Naive thymus-derived CD4-positive, alpha-beta T cell (primary cell): Measurements from ENCODE around the gene FAM184B. TPM values are rescaled to one million over a fixed set of nuclear protein-coding genes. Genes with fewer than 3 reads are reported as not detected.

ENCODE experiments used
- ATAC-seq: fragments of 150-1000 bp; cut with Tn5 transposase; 2 replicates; pipeline ENCODE4 v1.10.0; 2021; ENCODE audit warnings: mild to moderate bottlenecking, moderate library complexity
- CTCF ChIA-PET: fragments of 350-600 bp; sonication (Branson Sonifier 250); formaldehyde crosslinking; loops from one replicate; lab custom pipeline; 2021; ENCODE audit warnings: antibody characterized with exemption; lab: Charles Lee
- POLR2A ChIA-PET: fragments of 350-600 bp; sonication (Branson Sonifier 250); formaldehyde crosslinking; loops from one replicate; lab custom pipeline; 2021; ENCODE audit warnings: antibody characterized with exemption, inconsistent platforms; lab: Charles Lee
- DNase-seq, 9 donors: peaks; one replicate each; pipeline versions ENCODE4 v3.0.0 to v3.0.0-alpha.2; 2020 to 2022; ENCODE audit warnings: mixed read lengths in 1 of 9
- H3K27ac ChIP-seq: one replicate; pipeline ENCODE4 v1.7.0; 2013; ENCODE audit warnings: mild to moderate bottlenecking, low read depth, low read length, moderate library complexity
- H3K27me3 ChIP-seq, 2 donors: one replicate each; pipeline ENCODE4 v1.7.0; 2013; ENCODE audit warnings: low read length in 2 of 2, mild to moderate bottlenecking in 2 of 2, moderate library complexity in 2 of 2; ENCODE audit not compliant: control insufficient read depth in 2 of 2, insufficient read depth in 2 of 2
- H3K36me3 ChIP-seq, 3 experiments: 1 replicate in 2 of 3; 2 replicates in 1 of 3; pipeline ENCODE4 v1.7.0; 2013; ENCODE audit warnings: low read length in 3 of 3, mild to moderate bottlenecking in 3 of 3, moderate library complexity in 1 of 3; ENCODE audit not compliant: insufficient read depth in 3 of 3, control insufficient read depth in 2 of 3
- H3K4me1 ChIP-seq, 2 donors: one replicate each; pipeline ENCODE4 v1.7.0; 2013; ENCODE audit warnings: low read length in 2 of 2, mild to moderate bottlenecking in 2 of 2, moderate library complexity in 1 of 2; ENCODE audit not compliant: control insufficient read depth in 2 of 2, insufficient read depth in 2 of 2
- H3K4me3 ChIP-seq: 2 replicates; pipeline ENCODE4 v1.7.0; 2013; ENCODE audit warnings: mild to moderate bottlenecking, low read length
- H3K9me3 ChIP-seq, 3 experiments: 1 replicate in 2 of 3; 2 replicates in 1 of 3; pipeline ENCODE4 v1.7.0; 2013; ENCODE audit warnings: low read length in 3 of 3; ENCODE audit not compliant: control insufficient read depth in 2 of 3
- H3K27ac Mint-ChIP-seq, 9 donors: one replicate each; pipeline ENCODE4 v1.8.0; 2020 to 2022; ENCODE audit warnings: mixed read lengths in 9 of 9, mild to moderate bottlenecking in 8 of 9, moderate library complexity in 5 of 9, inconsistent platforms in 2 of 9
- H3K27me3 Mint-ChIP-seq, 5 donors: one replicate each; pipeline ENCODE4 v1.8.0; 2021 to 2022; ENCODE audit warnings: mixed read lengths in 5 of 5, mild to moderate bottlenecking in 1 of 5
- H3K36me3 Mint-ChIP-seq, 5 donors: one replicate each; pipeline ENCODE4 v1.8.0; 2020 to 2022; ENCODE audit warnings: mixed read lengths in 5 of 5, mild to moderate bottlenecking in 3 of 5, inconsistent platforms in 1 of 5
- H3K4me1 Mint-ChIP-seq, 7 donors: one replicate each; pipeline ENCODE4 v1.8.0; 2020 to 2022; ENCODE audit warnings: mixed read lengths in 7 of 7, mild to moderate bottlenecking in 3 of 7, inconsistent platforms in 1 of 7
- H3K4me3 Mint-ChIP-seq, 10 donors: one replicate each; pipeline ENCODE4 v1.8.0; 2020 to 2022; ENCODE audit warnings: mild to moderate bottlenecking in 10 of 10, mixed read lengths in 10 of 10, moderate library complexity in 6 of 10, inconsistent platforms in 2 of 10
- H3K9me3 Mint-ChIP-seq, 11 donors: one replicate each; pipeline ENCODE4 v1.8.0; 2020 to 2022; ENCODE audit warnings: mixed read lengths in 11 of 11, mild to moderate bottlenecking in 4 of 11, inconsistent platforms in 1 of 11, moderate library complexity in 1 of 11
- intact Hi-C, 2 donors: fragments of 100-400 bp; cut with micrococcal nuclease; formaldehyde crosslinking; loops; one replicate each; pipeline ENCODE4 v1.15.1; 2023
- polyA plus RNA-seq, 2 donors: library from polyadenylated mRNA; unstranded; fragments of 300-500 nt; fragmentation: Illumina TruSeq; gene quantifications; one replicate each; pipeline ENCODE4 v1.2.3, GENCODE V29; 2021
- total RNA-seq, 6 experiments: library from RNA in 5 of 6; stranded (reverse) in 5 of 6; gene quantifications; 1 replicate in 5 of 6; 2 replicates in 1 of 6; pipeline ENCODE4 v1.2.3 and lab custom pipeline; 2021 to 2026

FAM184B gene
- total and polyA plus RNA-seq, 7 experiments from 2014 or later, result 0.08 TPM; not detected in 6

DNA sequence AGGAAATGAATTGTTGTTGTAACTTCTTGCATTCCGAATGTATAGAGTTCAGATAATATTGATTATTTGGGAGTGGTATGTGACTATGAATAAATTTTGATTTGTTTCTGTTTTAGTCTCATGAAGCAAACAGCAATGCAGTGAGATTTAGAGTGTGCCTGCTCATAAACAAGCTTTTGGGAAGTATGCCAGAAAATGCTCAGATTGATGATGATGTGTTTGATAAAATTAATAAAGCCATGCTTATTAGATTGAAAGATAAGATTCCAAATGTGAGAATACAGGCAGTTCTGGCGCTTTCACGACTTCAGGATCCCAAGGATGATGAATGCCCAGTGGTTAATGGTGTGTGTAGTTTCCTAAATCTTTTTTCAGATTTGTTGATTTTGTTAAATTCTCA is 31.4 kb upstream of the FAM184B start:
- H3K36me3 Mint-ChIP-seq, result peaks cover 0 to 17% (median 6%) of the 10 kb centered on the region in 5 donors
- H3K4me3 Mint-ChIP-seq, result peak overlapping the region in 1 of 10 donors; percentile 95
- H3K4me3 ChIP-seq, result no peak overlapping the region
- peaks cover 0 to 6% (median 2%) of the 10 kb centered on the region in 3 experiments for H3K36me3 ChIP-seq
- H3K4me1 Mint-ChIP-seq, result peaks cover 27 to 65% (median 40%) of the 10 kb centered on the region in 7 donors
- intact Hi-C loops, result loop anchor here in 1 of 2 donors (2.0 to 5.0 kb wide), 2 partner anchors 244 to 476 kb away; no protein-coding TSS in a partner anchor
- no peaks in the 10 kb centered on the region for H3K27me3 Mint-ChIP-seq
- peak overlapping the region in 1 of 9 donors; percentile 67 for H3K27ac Mint-ChIP-seq
- no peak overlapping the region for H3K27ac ChIP-seq
- no peak for DNase-seq
- H3K9me3 Mint-ChIP-seq, result peaks cover 0 to 2% (median 0%) of the 10 kb centered on the region in 11 donors
- no peaks in the 10 kb centered on the region for H3K27me3 ChIP-seq
- peaks cover 9 to 18% of the 10 kb centered on the region in 2 donors for H3K4me1 ChIP-seq
- CTCF ChIA-PET, result no interaction called here
- POLR2A ChIA-PET, result no interaction called here
- no peaks in the 10 kb centered on the region for H3K9me3 ChIP-seq
- ATAC-seq, result no peak

DNA sequence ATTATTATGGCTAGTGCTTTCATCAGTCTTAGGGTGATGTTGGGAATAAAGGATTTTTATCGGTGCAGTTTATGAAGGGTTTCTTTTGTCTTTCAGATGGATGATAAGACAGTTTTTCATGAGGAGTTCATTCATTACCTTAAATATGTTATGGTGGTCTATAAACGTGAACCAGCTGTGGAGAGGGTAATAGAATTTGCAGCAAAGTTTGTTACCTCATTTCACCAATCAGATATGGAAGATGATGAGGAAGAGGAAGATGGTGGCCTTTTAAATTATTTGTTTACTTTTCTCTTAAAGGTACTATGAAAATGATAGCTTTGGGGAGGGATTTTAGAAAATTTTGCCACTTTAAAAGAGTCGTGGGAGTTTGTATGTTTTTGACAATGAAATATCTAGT is 30.7 kb upstream of the FAM184B start:
- Histone ChIP-seq H3K27me3 (no peaks in the 10 kb centered on the region), H3K36me3 (peaks cover 0 to 13% (median 7%) of the 10 kb centered on the region in 3 experiments), H3K4me3 (no peak overlapping the region), H3K27ac (no peak overlapping the region), H3K4me1 (peaks cover 15 to 25% of the 10 kb centered on the region in 2 donors), H3K9me3 (no peaks in the 10 kb centered on the region)
- H3K9me3 Mint-ChIP-seq, result peaks cover 0 to 2% (median 0%) of the 10 kb centered on the region in 11 donors
- no peaks in the 10 kb centered on the region for H3K27me3 Mint-ChIP-seq
- no peak for ATAC-seq
- no peak for DNase-seq
- peak overlapping the region in 8 of 10 donors; percentile 27 to 100 (median 84) for H3K4me3 Mint-ChIP-seq
- peaks cover 0 to 21% (median 9%) of the 10 kb centered on the region in 5 donors for H3K36me3 Mint-ChIP-seq
- POLR2A ChIA-PET, result no interaction called here
- H3K4me1 Mint-ChIP-seq, result peaks cover 34 to 65% (median 44%) of the 10 kb centered on the region in 7 donors
- CTCF ChIA-PET, result no interaction called here
- intact Hi-C loops, result loop anchor here in 1 of 2 donors (2.0 to 5.0 kb wide), 2 partner anchors 245 to 475 kb away; no protein-coding TSS in a partner anchor
- H3K27ac Mint-ChIP-seq, result peak overlapping the region in 2 of 9 donors; percentile 77 to 95

DNA sequence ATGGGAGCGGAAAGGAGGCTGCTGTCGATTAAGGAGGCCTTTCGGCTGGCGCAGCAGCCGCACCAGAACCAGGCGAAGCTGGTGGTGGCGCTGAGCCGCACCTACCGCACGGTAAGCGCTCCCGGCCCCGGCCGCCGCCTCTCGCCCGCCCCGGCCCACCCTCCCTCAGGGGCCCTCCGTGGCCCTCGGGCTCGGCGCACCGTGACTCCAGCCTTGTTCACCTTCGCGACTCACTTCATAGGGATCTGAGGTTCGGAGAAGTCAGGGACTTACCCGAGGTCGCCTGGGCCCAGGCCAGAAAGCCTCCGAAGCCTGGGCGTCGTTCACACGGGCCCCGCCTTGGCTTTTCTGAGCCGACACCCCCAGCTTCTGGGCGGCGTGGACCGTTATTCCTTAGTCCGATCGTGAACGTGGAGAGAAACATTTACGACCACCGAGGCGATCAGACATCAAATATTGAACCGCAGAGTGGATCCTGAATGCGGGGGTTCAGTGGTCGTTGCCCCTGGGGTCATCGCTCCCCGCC is 29.7 kb upstream of the FAM184B start:
- H3K4me1 Mint-ChIP-seq, result peaks cover 44 to 66% (median 53%) of the 10 kb centered on the region in 7 donors
- Histone ChIP-seq H3K27me3 (no peaks in the 10 kb centered on the region), H3K9me3 (no peaks in the 10 kb centered on the region), H3K4me3 (peak overlapping the region; percentile 96), H3K4me1 (peaks cover 16 to 30% of the 10 kb centered on the region in 2 donors), H3K27ac (peak overlapping the region; percentile 99), H3K36me3 (peaks cover 0 to 13% (median 7%) of the 10 kb centered on the region in 3 experiments)
- ATAC-seq, result peak; percentile 20
- ChIA-PET POLR2A (interaction anchor here (1.3 to 1.7 kb wide), 2 partner anchors 197 to 211 kb away, joined by 4 to 10 read pairs; partner anchors contain the start of genes LCORL and MED28), CTCF (no interaction called here)
- no peak for DNase-seq
- H3K27me3 Mint-ChIP-seq, result no peaks in the 10 kb centered on the region
- peak overlapping the region; percentile 93 to 100 (median 98) for H3K4me3 Mint-ChIP-seq
- intact Hi-C loops, result loop anchor here (2.0 to 5.0 kb wide), 3 partner anchors 474 to 1586 kb away; no protein-coding TSS in a partner anchor
- peak overlapping the region in 8 of 9 donors; percentile 91 to 99 (median 98) for H3K27ac Mint-ChIP-seq
- H3K9me3 Mint-ChIP-seq, result peaks cover 0 to 2% (median 0%) of the 10 kb centered on the region in 11 donors
- peaks cover 0 to 16% (median 9%) of the 10 kb centered on the region in 5 donors for H3K36me3 Mint-ChIP-seq

DNA sequence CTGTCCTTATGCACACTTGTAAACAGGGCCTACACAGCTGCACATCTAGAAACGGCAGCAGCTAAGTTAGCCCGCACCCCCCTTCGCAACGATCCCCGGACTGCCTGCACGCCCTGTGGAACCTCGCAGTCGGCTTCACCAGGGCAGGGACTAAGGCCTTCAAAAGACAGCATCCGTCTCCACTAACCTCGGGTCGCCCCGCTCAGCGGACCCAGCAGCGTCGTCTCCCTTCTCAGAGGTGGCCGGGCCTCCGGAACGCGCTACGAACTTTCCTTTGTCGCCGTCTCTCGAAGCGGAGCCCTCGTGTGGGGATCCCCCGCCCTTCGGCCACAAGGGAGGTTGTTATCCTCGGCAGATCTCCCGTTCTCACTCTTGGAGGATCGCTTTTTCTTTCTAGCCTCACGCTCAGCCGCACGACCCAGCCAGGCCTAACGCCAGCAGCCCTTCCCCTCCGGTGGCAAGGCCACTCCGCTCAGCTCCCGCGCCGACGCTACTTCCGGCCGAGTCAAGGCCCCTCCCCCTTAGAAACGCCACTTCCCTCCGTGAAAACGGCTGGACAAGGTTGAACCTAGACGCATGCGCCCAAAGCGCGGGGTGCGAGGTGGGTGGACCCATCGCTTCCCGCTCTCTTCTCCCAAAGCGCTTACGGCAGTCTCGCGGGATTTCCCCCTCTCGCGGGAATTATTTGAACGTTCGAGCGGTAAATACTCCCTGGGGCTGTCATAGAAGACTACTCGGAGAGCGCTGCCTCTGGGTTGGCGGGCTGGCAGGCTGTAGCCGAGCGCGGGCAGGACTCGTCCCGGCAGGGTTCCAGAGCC is 29.0 kb upstream of the FAM184B start, which contains the start of the genes DCAF16 and NCAPG:
DCAF16 (minus strand) TSS at position 498 of the 818 bp plus-strand sequence. CDS start 6,616 bp downstream, outside the sequence.
NCAPG (plus strand) TSS at position 720 of the 818 bp plus-strand sequence. CDS start 99 bp downstream, outside the sequence.
- ChIA-PET CTCF (interaction anchor here (1.7 kb wide), 1 partner anchor 262 kb away, joined by 6 read pairs; no protein-coding TSS in a partner anchor), POLR2A (interaction anchor here (0.7 to 1.7 kb wide), 3 partner anchors 196 to 248 kb away, joined by 3 to 10 read pairs (median 4); partner anchors contain the start of genes LCORL and MED28)
- Mint-ChIP-seq H3K9me3 (peaks cover 0 to 2% (median 0%) of the 10 kb centered on the region in 11 donors), H3K36me3 (peaks cover 0 to 18% (median 9%) of the 10 kb centered on the region in 5 donors), H3K27me3 (no peaks in the 10 kb centered on the region), H3K4me3 (peak within 1 kb of the TSS; percentile 93 to 100 (median 98)), H3K4me1 (peaks cover 50 to 65% (median 59%) of the 10 kb centered on the region in 7 donors), H3K27ac (peak within 1 kb of the TSS; percentile 91 to 99 (median 98))
- no peaks in the 10 kb centered on the region for H3K9me3 ChIP-seq
- H3K36me3 ChIP-seq, result peaks cover 0 to 13% (median 7%) of the 10 kb centered on the region in 3 experiments
- H3K27me3 ChIP-seq, result no peaks in the 10 kb centered on the region
- peak within 1 kb of the TSS; percentile 96 for H3K4me3 ChIP-seq
- DNase-seq, result peak; percentile 97 to 99 (median 97)
- H3K4me1 ChIP-seq, result peaks cover 16 to 30% of the 10 kb centered on the region in 2 donors
- intact Hi-C loops, result loop anchor here (1.0 to 5.0 kb wide), 10 partner anchors 196 to 1586 kb away; partner anchors contain the start of genes LAP3 (in 2 of the 2), MED28 (in 2 of the 2), QDPR (in 1 of the 2) and TAPT1 (in 1 of the 2)
- peak; percentile 95 for ATAC-seq
- peak within 1 kb of the TSS; percentile 99 for H3K27ac ChIP-seq

DNA sequence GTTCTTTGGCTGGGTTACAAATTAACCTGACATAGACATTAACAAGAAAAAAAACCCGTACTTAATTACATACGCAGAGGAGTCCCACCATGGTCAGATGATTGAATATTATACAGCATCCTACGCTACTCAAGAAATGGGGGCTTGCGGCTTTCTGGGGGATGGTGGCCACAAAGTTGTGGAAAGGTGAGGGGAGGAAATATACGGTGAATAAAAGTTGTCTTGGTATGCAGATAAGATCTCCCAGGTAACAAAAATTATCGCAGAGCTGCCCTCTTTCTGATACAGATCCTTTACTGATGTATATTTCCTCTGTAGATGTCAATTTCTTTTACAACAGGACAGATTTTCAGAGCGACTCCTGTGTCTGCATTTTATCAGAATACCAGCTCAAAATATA is 28.2 kb upstream of the FAM184B start:
- Mint-ChIP-seq H3K9me3 (peaks cover 0 to 2% (median 0%) of the 10 kb centered on the region in 11 donors), H3K4me3 (peak overlapping the region; percentile 93 to 100 (median 98)), H3K36me3 (peaks cover 0 to 19% (median 9%) of the 10 kb centered on the region in 5 donors), H3K27ac (peak overlapping the region; percentile 91 to 99 (median 98)), H3K4me1 (peaks cover 53 to 71% (median 60%) of the 10 kb centered on the region in 7 donors), H3K27me3 (no peaks in the 10 kb centered on the region)
- Histone ChIP-seq H3K4me1 (peaks cover 16 to 30% of the 10 kb centered on the region in 2 donors), H3K9me3 (no peaks in the 10 kb centered on the region), H3K27me3 (no peaks in the 10 kb centered on the region), H3K27ac (peak overlapping the region; percentile 99), H3K4me3 (peak overlapping the region; percentile 96), H3K36me3 (peaks cover 0 to 16% (median 8%) of the 10 kb centered on the region in 3 experiments)
- no peak for ATAC-seq
- POLR2A ChIA-PET, result interaction anchor here (0.9 to 1.7 kb wide), 3 partner anchors 195 to 261 kb away, joined by 3 to 10 read pairs (median 4); partner anchors contain the start of genes LCORL and MED28
- intact Hi-C loops, result loop anchor here (1.0 to 5.0 kb wide), 12 partner anchors 172 to 1585 kb away; partner anchors contain the start of genes LAP3 (in 2 of the 2), MED28 (in 2 of the 2), QDPR (in 1 of the 2) and TAPT1 (in 1 of the 2)
- DNase-seq, result peak in 3 of 9 donors; percentile 10 to 14 (median 10)
- CTCF ChIA-PET, result interaction anchor here (1.1 to 1.9 kb wide), 3 partner anchors 196 to 263 kb away, joined by 3 to 6 read pairs (median 6); no protein-coding TSS in a partner anchor
